ENCODE results near the gene SMIM5. TPM values are rescaled to one million over a fixed set of nuclear protein-coding genes. Genes with fewer than 3 reads are reported as not detected.

The SMIM5 gene
- total and polyA plus RNA-seq, 2 of the 13 experiments (the other 11 are each of a cell fraction or from before 2014, with no cell fraction given), result not detected

DNA sequence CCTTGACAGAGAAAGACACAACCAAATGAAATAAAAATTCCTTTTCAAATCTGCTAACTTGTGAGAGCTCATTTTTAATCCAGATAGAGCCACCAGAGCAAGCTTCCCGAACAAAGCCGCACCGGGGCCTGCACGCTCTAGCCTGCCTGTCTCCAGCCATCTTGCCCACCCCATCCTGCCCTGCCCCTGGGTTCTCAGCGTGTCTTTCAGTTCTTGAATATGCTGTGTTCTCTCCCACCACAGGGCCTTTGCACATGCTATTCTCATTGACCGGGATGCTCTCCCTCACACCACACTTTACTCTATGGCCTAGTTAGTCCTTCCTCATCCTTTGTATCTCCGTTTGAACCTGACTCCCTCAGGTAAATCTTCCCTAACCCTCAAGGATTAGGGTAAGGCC lies 14.7 kb downstream of the SMIM5 start (continued):
- TF ChIP-seq, protein P1, sequence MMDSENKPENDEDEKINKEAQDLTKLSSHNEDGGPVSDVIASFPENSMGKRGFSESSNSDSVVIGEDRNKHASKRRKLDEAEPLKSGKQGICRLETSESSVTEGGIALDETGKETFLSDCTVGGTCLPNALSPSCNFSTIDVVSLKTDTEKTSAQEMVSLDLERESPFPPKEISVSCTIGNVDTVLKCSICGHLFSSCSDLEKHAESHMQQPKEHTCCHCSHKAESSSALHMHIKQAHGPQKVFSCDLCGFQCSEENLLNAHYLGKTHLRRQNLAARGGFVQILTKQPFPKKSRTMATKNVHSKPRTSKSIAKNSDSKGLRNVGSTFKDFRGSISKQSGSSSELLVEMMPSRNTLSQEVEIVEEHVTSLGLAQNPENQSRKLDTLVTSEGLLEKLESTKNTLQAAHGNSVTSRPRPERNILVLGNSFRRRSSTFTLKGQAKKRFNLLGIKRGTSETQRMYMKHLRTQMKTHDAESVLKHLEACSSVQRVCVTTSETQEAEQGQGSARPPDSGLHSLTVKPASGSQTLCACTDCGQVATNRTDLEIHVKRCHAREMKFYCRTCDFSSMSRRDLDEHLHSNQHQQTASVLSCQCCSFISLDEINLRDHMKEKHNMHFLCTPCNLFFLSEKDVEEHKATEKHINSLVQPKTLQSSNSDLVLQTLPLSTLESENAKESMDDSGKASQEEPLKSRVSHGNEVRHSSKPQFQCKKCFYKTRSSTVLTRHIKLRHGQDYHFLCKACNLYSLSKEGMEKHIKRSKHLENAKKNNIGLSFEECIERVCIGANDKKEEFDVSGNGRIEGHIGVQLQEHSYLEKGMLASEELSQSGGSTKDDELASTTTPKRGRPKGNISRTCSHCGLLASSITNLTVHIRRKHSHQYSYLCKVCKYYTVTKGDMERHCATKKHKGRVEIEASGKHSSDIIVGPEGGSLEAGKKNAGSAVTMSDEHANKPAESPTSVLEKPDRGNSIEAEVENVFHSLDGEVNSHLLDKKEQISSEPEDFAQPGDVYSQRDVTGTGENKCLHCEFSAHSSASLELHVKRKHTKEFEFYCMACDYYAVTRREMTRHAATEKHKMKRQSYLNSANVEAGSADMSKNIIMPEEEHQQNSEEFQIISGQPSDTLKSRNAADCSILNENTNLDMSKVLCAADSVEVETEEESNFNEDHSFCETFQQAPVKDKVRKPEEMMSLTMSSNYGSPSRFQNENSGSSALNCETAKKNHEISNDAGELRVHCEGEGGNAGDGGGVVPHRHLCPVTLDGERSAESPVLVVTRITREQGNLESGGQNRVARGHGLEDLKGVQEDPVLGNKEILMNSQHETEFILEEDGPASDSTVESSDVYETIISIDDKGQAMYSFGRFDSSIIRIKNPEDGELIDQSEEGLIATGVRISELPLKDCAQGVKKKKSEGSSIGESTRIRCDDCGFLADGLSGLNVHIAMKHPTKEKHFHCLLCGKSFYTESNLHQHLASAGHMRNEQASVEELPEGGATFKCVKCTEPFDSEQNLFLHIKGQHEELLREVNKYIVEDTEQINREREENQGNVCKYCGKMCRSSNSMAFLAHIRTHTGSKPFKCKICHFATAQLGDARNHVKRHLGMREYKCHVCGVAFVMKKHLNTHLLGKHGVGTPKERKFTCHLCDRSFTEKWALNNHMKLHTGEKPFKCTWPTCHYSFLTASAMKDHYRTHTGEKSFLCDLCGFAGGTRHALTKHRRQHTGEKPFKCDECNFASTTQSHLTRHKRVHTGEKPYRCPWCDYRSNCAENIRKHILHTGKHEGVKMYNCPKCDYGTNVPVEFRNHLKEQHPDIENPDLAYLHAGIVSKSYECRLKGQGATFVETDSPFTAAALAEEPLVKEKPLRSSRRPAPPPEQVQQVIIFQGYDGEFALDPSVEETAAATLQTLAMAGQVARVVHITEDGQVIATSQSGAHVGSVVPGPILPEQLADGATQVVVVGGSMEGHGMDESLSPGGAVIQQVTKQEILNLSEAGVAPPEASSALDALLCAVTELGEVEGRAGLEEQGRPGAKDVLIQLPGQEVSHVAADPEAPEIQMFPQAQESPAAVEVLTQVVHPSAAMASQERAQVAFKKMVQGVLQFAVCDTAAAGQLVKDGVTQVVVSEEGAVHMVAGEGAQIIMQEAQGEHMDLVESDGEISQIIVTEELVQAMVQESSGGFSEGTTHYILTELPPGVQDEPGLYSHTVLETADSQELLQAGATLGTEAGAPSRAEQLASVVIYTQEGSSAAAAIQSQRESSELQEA (CRISPR knock-in tag; IDR thresholded peaks at IDR 0.05; ENCODE audit: not compliant biosample characterization), result no peak
- TF ChIP-seq, protein P2, sequence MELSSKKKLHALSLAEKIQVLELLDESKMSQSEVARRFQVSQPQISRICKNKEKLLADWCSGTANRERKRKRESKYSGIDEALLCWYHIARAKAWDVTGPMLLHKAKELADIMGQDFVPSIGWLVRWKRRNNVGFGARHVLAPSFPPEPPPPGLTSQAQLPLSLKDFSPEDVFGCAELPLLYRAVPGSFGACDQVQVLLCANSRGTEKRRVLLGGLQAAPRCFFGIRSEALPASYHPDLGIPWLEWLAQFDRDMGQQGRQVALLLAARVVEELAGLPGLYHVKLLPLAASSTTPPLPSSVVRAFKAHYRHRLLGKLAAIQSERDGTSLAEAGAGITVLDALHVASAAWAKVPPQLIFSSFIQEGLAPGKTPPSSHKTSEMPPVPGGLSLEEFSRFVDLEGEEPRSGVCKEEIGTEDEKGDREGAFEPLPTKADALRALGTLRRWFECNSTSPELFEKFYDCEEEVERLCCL (CRISPR knock-in tag; IDR thresholded peaks at IDR 0.05; ENCODE audit: borderline replicate concordance), result no peak
- TF ChIP-seq KDM5B (CRISPR knock-in tag; IDR thresholded peaks at IDR 0.05; ENCODE audit: borderline replicate concordance) (no peak), BCL6 (CRISPR knock-in tag; IDR thresholded peaks at IDR 0.05) (no peak), POLR2AphosphoS2 (IDR thresholded peaks at IDR 0.05; ENCODE audit: low read depth, low read length) (no peak), PITX1 (CRISPR knock-in tag; IDR thresholded peaks at IDR 0.05) (no peak)

Measured in HepG2 (cell line).